ENCODE measurements around the gene FGA.
A peak's percentile ranks its signal among the peaks of the same experiment; 100 is the strongest.

GRCh38 chr4:154551872-154552686 is 38.5 kb downstream of the FGA start:
- peak; percentile 77 for TF ChIP-seq CTCF (conservative IDR thresholded peaks at IDR 0.05)
- TF ChIP-seq EZH2 (IDR thresholded peaks at IDR 0.05; ENCODE audit: low read depth) = no peak
